H9 (cell line): ENCODE results near the gene OSBPL9. TPM values are rescaled to one million over a fixed set of nuclear protein-coding genes. Genes with fewer than 3 reads are reported as not detected.

ENCODE experiments used
- DNase-seq: peaks from one replicate; pipeline ENCODE4 v3.0.0-alpha.2; 2017
- H2AFZ ChIP-seq: one replicate; pipeline ENCODE4 v1.6.1; 2013; ENCODE audit warnings: mild to moderate bottlenecking, low read length, control low read depth, moderate library complexity
- H2AK5ac ChIP-seq: 2 replicates; pipeline ENCODE4 v1.6.1; 2013; ENCODE audit warnings: low read length, control low read depth, mixed read lengths; ENCODE audit not compliant: insufficient read length
- H2BK120ac ChIP-seq: one replicate; pipeline ENCODE4 v1.6.1; 2013; ENCODE audit warnings: low read depth, mild to moderate bottlenecking, low read length, control low read depth, inconsistent platforms; ENCODE audit not compliant: poor library complexity, severe bottlenecking
- H2BK12ac ChIP-seq: 2 replicates; pipeline ENCODE4 v1.6.1; 2013; ENCODE audit warnings: low read length, control low read depth, mixed read lengths, low read depth; ENCODE audit not compliant: insufficient read length
- H2BK15ac ChIP-seq: 2 replicates; pipeline ENCODE4 v1.6.1; 2013; ENCODE audit warnings: low read depth, low read length, control low read depth
- H2BK20ac ChIP-seq: one replicate; pipeline ENCODE4 v1.6.1; 2013; ENCODE audit warnings: low read depth, mild to moderate bottlenecking, low read length, control low read depth, inconsistent platforms; ENCODE audit not compliant: poor library complexity, severe bottlenecking
- H2BK5ac ChIP-seq: 2 replicates; pipeline ENCODE4 v1.6.1; 2013; ENCODE audit warnings: low read length, control low read depth, mixed read lengths; ENCODE audit not compliant: insufficient read length
- H3K14ac ChIP-seq: 2 replicates; pipeline ENCODE4 v1.6.1; 2013; ENCODE audit warnings: low read length, control low read depth; ENCODE audit not compliant: insufficient read depth
- H3K18ac ChIP-seq: 2 replicates; pipeline ENCODE4 v1.6.1; 2013; ENCODE audit warnings: low read depth, mild to moderate bottlenecking, mixed read lengths, low read length, control low read depth; ENCODE audit not compliant: insufficient read length
- H3K23ac ChIP-seq: 2 replicates; pipeline ENCODE4 v1.6.1; 2013; ENCODE audit warnings: low read length, control low read depth, mixed read lengths, low read depth; ENCODE audit not compliant: insufficient read length
- H3K23me2 ChIP-seq: 2 replicates; pipeline ENCODE4 v1.6.1; 2013; ENCODE audit warnings: low read depth, mild to moderate bottlenecking, mixed read lengths, low read length, control low read depth; ENCODE audit not compliant: insufficient read length, poor library complexity, severe bottlenecking
- H3K27ac ChIP-seq: 2 replicates; pipeline ENCODE4 v1.5.1; 2013; ENCODE audit warnings: low read length, control low read depth, mixed read lengths, low read depth; ENCODE audit not compliant: insufficient read length
- H3K27me3 ChIP-seq: 2 replicates; pipeline ENCODE4 v1.6.1; 2013; ENCODE audit warnings: low read length, control low read depth, inconsistent platforms; ENCODE audit not compliant: insufficient read depth
- H3K4ac ChIP-seq: 2 replicates; pipeline ENCODE4 v1.6.1; 2013; ENCODE audit warnings: low read depth, mild to moderate bottlenecking, control low read depth, inconsistent platforms, low read length, moderate library complexity
- H3K4me1 ChIP-seq: 2 replicates; pipeline ENCODE4 v1.6.1; 2013; ENCODE audit warnings: low read length, control low read depth, inconsistent platforms; ENCODE audit not compliant: insufficient read depth
- H3K4me2 ChIP-seq: 2 replicates; pipeline ENCODE4 v1.6.1; 2013; ENCODE audit warnings: low read length, control low read depth, mixed read lengths; ENCODE audit not compliant: insufficient read length, insufficient read depth
- H3K56ac ChIP-seq: 2 replicates; pipeline ENCODE4 v1.6.1; 2013; ENCODE audit warnings: low read depth, mild to moderate bottlenecking, mixed read lengths, low read length, control low read depth; ENCODE audit not compliant: insufficient read length
- H3K79me1 ChIP-seq: 2 replicates; pipeline ENCODE4 v1.6.1; 2013; ENCODE audit warnings: low read depth, mild to moderate bottlenecking, moderate library complexity, low read length, control low read depth, inconsistent platforms; ENCODE audit not compliant: insufficient read depth, poor library complexity, severe bottlenecking
- H3K79me2 ChIP-seq: 2 replicates; pipeline ENCODE4 v1.6.1; 2013; ENCODE audit warnings: low read length, control low read depth, inconsistent platforms; ENCODE audit not compliant: insufficient read depth
- H3K9ac ChIP-seq: 2 replicates; pipeline ENCODE4 v1.6.1; 2013; ENCODE audit warnings: low read length, control low read depth, mixed read lengths; ENCODE audit not compliant: insufficient read length; ENCODE audit errors: extremely low read depth
- H3K9me3 ChIP-seq: one replicate; pipeline ENCODE4 v1.6.1; 2013; ENCODE audit warnings: low read depth, low read length, inconsistent platforms; ENCODE audit not compliant: control insufficient read depth
- H3T11ph ChIP-seq: one replicate; pipeline ENCODE4 v1.6.1; 2013; ENCODE audit warnings: mild to moderate bottlenecking, low read length, control low read depth, inconsistent platforms
- H4K20me1 ChIP-seq: one replicate; pipeline ENCODE4 v1.6.1; 2013; ENCODE audit not compliant: control insufficient read depth, insufficient read length, insufficient read depth
- H4K5ac ChIP-seq: 2 replicates; pipeline ENCODE4 v1.6.1; 2013; ENCODE audit warnings: low read depth, mild to moderate bottlenecking, mixed read lengths, low read length, control low read depth; ENCODE audit not compliant: insufficient read length
- H4K8ac ChIP-seq: replicated peaks from 2 replicates; pipeline ENCODE4 v1.6.1; 2013; ENCODE audit warnings: low read length, control low read depth, mixed read lengths, low read depth; ENCODE audit not compliant: insufficient read length
- H4K91ac ChIP-seq: 2 replicates; pipeline ENCODE4 v1.6.1; 2013; ENCODE audit warnings: low read depth, mild to moderate bottlenecking, moderate library complexity, mixed read lengths, low read length, control low read depth; ENCODE audit not compliant: insufficient read length
- H3K27ac Mint-ChIP-seq, 3 experiments: 2 replicates in 2 of 3; 3 replicates in 1 of 3; pipeline ENCODE4 v1.8.0; 2020 to 2021; ENCODE audit warnings: mixed read lengths in 3 of 3, mild to moderate bottlenecking in 1 of 3, moderate library complexity in 1 of 3
- H3K27me3 Mint-ChIP-seq: 2 replicates; pipeline ENCODE4 v1.8.0; 2021; ENCODE audit warnings: low read depth, mild to moderate bottlenecking, moderate library complexity, mixed read lengths
- H3K36me3 Mint-ChIP-seq, 3 experiments: 2 replicates in 2 of 3; 3 replicates in 1 of 3; pipeline ENCODE4 v1.8.0; 2020 to 2021; ENCODE audit warnings: low read depth in 3 of 3, mixed read lengths in 3 of 3; ENCODE audit not compliant: insufficient read depth in 1 of 3
- H3K4me1 Mint-ChIP-seq, 2 experiments: 2 replicates each; pipeline ENCODE4 v1.8.0; 2020; ENCODE audit warnings: mixed read lengths in 2 of 2
- H3K4me3 Mint-ChIP-seq, 2 experiments: 2 replicates in 1 of 2; 3 replicates in 1 of 2; pipeline ENCODE4 v1.8.0; 2020 to 2021; ENCODE audit warnings: mild to moderate bottlenecking in 2 of 2, mixed read lengths in 2 of 2, moderate library complexity in 1 of 2
- H3K9me3 Mint-ChIP-seq, 2 experiments: 2 replicates in 1 of 2; 3 replicates in 1 of 2; pipeline ENCODE4 v1.8.0; 2020; ENCODE audit warnings: mild to moderate bottlenecking in 2 of 2, mixed read lengths in 2 of 2, moderate library complexity in 1 of 2
- WGBS: extraction: QIAGEN DNeasy Blood & Tissue Kit; methylation state at CpG from one replicate; pipeline ENCODE4 v1.1.7; 2013; ENCODE audit warnings: missing lambda C conversion rate, low lambda C conversion rate, mixed read lengths; ENCODE audit not compliant: insufficient read length; ENCODE audit errors: extremely low coverage; 5-methylcytosine and 5-hydroxymethylcytosine counted together
- total RNA-seq: library from RNA; stranded (reverse); gene quantifications from 2 replicates; pipeline ENCODE4 v1.2.1, GENCODE V29; 2021
- TF ChIP-seq, protein P1 (sequence below): fragments of 200-600 bp; sonication (generic); conservative IDR thresholded peaks from 3 replicates; pipeline ENCODE4 v1.8.0; 2021; ENCODE audit warnings: antibody characterized with exemption, mild to moderate bottlenecking

The OSBPL9 gene
- total RNA-seq, 1 experiment from 2014 or later = 76.7 TPM

DNA sequence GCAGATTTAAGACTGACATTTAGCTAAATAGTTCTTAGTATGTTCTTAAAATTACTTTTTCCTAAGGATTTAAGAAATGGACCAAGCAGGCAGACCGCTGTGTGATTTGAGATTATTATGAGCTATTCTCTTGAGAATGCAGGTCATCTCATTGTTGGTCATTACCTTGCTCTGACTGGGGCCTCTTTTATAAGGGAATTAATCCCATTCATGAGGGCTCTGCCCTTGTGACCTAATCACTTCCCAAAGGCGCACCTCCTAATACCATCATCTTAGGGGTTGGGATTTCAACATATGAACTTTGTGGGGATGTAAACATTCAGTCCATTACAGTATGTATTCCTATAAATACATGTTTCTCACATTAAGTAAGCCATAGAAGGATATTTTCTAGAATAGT is 24.2 kb downstream of the OSBPL9 start:
- Mint-ChIP-seq H3K9me3 (no peaks in the 10 kb centered on the region), H3K4me3 (no peak overlapping the region), H3K36me3 (no peaks in the 10 kb centered on the region), H3K27me3 (no peaks in the 10 kb centered on the region), H3K27ac (0 out of 7 replicates have a peak overlapping the region, but pooled peaks of 1 of the 3 experiments have one; percentile 22), H3K4me1 (peaks cover 12 to 22% of the 10 kb centered on the region in 2 experiments)
- Histone ChIP-seq H3K18ac (no peak overlapping the region), H3K4ac (no peak overlapping the region), H3K23ac (no peak overlapping the region), H4K5ac (no peak overlapping the region), H3K79me2 (no peaks in the 10 kb centered on the region), H4K91ac (no peak overlapping the region), H3K4me1 (no peaks in the 10 kb centered on the region), H3K23me2 (no peaks in the 10 kb centered on the region), H3K56ac (no peak overlapping the region), H3K79me1 (peaks cover 3% of the 10 kb centered on the region), H2BK120ac (no peak overlapping the region), H2BK15ac (no peak overlapping the region), H3T11ph (no peak overlapping the region), H4K8ac (no peak overlapping the region), H2BK12ac (no peak overlapping the region), H3K27ac (no peak overlapping the region), H3K4me2 (no peak overlapping the region), H3K9me3 (no peaks in the 10 kb centered on the region), H2BK20ac (no peak overlapping the region), H2AK5ac (no peak overlapping the region), H3K27me3 (no peaks in the 10 kb centered on the region), H3K14ac (no peak overlapping the region), H2AFZ (no peak overlapping the region), H4K20me1 (no peaks in the 10 kb centered on the region), H2BK5ac (no peak overlapping the region), H3K9ac (no peak overlapping the region)
- no CpG with 5 or more reads among the region's 2 CpGs for WGBS
- TF ChIP-seq, protein P1, sequence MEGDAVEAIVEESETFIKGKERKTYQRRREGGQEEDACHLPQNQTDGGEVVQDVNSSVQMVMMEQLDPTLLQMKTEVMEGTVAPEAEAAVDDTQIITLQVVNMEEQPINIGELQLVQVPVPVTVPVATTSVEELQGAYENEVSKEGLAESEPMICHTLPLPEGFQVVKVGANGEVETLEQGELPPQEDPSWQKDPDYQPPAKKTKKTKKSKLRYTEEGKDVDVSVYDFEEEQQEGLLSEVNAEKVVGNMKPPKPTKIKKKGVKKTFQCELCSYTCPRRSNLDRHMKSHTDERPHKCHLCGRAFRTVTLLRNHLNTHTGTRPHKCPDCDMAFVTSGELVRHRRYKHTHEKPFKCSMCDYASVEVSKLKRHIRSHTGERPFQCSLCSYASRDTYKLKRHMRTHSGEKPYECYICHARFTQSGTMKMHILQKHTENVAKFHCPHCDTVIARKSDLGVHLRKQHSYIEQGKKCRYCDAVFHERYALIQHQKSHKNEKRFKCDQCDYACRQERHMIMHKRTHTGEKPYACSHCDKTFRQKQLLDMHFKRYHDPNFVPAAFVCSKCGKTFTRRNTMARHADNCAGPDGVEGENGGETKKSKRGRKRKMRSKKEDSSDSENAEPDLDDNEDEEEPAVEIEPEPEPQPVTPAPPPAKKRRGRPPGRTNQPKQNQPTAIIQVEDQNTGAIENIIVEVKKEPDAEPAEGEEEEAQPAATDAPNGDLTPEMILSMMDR = no peak
- DNase-seq = no peak
